ENCODE measurements around the gene PLXNA2. TPM values are rescaled to one million over a fixed set of nuclear protein-coding genes. Genes with fewer than 3 reads are reported as not detected.

Gene PLXNA2
- total RNA-seq, 4 donors from 2014 or later, result 12.2 to 45.7 (median 21.8) TPM

DNA sequence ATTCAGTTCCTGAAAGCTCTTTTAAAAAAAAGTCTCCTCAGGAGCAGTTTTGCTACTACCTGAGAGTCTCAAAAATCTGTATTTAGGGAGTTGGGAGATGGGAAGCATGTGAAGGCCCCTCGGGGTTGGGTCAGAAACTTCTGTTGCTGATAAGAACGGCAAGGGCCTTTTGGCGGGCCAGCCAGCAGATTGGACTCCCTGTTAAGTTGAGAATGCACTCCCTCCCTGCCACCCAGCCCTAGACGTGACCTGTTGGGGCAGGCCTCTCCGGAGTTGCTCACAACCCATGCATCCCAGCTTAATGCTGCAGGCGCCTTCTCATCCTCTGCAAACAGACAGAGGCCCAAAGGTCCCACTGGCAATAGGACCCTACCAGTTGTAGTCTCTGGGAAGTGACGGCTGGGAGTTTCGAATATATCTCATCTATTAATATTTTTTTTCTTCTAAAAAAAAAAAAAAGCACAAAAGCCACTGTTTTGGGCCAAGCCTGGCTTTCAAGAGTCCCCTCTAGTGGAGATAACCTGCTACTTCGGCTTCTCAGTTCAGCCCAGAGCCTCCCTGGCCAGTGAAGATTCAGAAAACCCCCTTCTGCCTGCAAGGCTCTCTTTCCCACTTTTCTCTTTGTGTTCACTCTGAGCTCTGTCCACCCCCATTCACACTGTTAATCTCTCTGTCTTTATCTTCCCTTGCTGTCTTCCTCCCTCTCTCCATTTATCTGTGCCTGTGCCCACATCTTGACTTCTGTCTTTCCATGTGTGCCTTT lies 5.3 kb downstream of the PLXNA2 start:
- peak overlapping the region in 2 of 3 donors; percentile 7 to 50 for H3K27ac ChIP-seq
- H3K4me1 ChIP-seq, result peaks cover 60 to 71% of the 10 kb centered on the region in 2 donors
- no peaks in the 10 kb centered on the region for H3K27me3 ChIP-seq
- no peak for TF ChIP-seq POLR2A (IDR thresholded peaks at IDR 0.05)
- TF ChIP-seq, protein P1, sequence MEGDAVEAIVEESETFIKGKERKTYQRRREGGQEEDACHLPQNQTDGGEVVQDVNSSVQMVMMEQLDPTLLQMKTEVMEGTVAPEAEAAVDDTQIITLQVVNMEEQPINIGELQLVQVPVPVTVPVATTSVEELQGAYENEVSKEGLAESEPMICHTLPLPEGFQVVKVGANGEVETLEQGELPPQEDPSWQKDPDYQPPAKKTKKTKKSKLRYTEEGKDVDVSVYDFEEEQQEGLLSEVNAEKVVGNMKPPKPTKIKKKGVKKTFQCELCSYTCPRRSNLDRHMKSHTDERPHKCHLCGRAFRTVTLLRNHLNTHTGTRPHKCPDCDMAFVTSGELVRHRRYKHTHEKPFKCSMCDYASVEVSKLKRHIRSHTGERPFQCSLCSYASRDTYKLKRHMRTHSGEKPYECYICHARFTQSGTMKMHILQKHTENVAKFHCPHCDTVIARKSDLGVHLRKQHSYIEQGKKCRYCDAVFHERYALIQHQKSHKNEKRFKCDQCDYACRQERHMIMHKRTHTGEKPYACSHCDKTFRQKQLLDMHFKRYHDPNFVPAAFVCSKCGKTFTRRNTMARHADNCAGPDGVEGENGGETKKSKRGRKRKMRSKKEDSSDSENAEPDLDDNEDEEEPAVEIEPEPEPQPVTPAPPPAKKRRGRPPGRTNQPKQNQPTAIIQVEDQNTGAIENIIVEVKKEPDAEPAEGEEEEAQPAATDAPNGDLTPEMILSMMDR (IDR thresholded peaks at IDR 0.05), result peak; percentile 39 to 86 (median 67)
- no peak for DNase-seq
- no peak overlapping the region for H3K4me3 ChIP-seq (replicated peaks in 1 of 3)
- intact Hi-C loops (cut with DNase I), result loop anchor here (10.0 kb wide), 1 partner anchor 54 kb away; no protein-coding TSS in a partner anchor
- H3K36me3 ChIP-seq, result no peaks in the 10 kb centered on the region
- no peaks in the 10 kb centered on the region for H3K9me3 ChIP-seq
- WGBS, 2 donors, result 51 to 58% methylated on average over 8 to 9 of the region's 9 CpGs

DNA sequence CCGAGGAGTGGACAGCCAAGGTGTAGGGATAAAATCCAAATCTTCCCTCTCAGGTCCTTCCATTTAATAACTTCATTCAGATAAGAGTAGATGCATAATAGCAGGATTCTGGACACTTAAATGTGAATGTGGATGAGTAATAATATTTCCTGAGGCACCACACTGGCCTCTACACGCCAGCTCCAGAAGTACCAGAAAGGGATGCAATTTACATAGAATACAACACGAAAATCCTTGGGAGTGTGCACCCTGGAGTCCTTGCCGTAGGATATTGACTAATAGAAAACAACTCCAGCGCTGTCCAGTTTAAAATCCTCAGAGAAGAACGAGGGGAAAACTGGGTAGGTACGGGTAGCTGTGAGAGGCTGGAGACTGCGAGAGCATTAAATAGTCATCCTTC lies 6.9 kb downstream of the PLXNA2 start:
- TF ChIP-seq, protein P1 (IDR thresholded peaks at IDR 0.05), result no peak
- TF ChIP-seq POLR2A (IDR thresholded peaks at IDR 0.05), result no peak
- WGBS, 2 donors, result 81 to 85% methylated on average over 8 of the region's 8 CpGs
- Histone ChIP-seq H3K36me3 (no peaks in the 10 kb centered on the region), H3K4me3 (replicated peaks in 1 of 3) (no peak overlapping the region), H3K9me3 (no peaks in the 10 kb centered on the region), H3K4me1 (peaks cover 69 to 80% of the 10 kb centered on the region in 2 donors), H3K27me3 (no peaks in the 10 kb centered on the region), H3K27ac (no peak overlapping the region)
- DNase-seq, result no peak
- intact Hi-C loops (cut with DNase I), result loop anchor here (10.0 kb wide), 1 partner anchor 52 kb away; no protein-coding TSS in a partner anchor

DNA sequence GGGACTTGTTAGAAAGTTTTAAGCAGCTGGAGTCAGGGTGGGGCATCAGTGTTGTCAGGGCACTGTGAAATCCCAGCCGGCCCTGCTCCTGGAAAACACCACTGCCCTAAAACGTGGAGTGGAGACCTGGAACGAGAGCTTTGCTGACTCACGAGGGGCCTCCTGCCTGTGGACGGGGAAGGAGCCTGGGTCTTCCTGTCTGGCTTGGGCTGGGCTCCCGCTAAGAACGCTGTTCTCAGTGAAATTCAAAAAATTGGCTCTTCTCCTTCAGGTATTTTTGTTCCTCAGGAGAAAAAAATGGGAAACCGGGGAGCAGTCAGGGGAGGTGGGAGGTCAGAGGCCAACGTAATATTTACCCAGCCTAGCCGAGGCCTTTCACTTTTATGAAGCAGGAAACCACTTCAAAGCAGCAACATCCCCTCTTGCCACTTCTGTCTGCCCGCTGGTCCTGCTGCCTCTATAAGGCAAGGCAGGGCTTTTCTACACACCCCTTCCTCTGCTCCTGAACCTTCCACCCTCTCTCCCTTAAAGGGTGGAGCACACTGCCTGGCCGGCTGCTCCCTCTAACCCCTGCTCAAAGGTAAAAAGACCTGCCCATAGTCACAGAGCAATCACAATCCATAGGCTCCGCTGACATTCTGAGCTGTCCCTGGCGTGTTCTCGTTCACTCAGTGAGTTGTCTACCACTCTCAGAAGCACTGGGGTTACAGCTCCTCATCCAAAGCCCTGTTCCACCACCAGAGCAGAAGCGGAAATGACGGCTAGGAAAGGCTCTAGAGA lies 8.0 kb downstream of the PLXNA2 start:
- Histone ChIP-seq H3K36me3 (no peaks in the 10 kb centered on the region), H3K4me1 (peaks cover 69 to 80% of the 10 kb centered on the region in 2 donors), H3K27me3 (no peaks in the 10 kb centered on the region), H3K27ac (peak overlapping the region; percentile 33 to 88 (median 80)), H3K9me3 (no peaks in the 10 kb centered on the region), H3K4me3 (replicated peaks in 1 of 3) (no peak overlapping the region)
- intact Hi-C loops (cut with DNase I), result loop anchor here (10.0 kb wide), 1 partner anchor 51 kb away; no protein-coding TSS in a partner anchor
- 40 to 58% methylated on average over 17 of the region's 17 CpGs for WGBS, 2 donors
- DNase-seq, result peak; percentile 43 to 51
- TF ChIP-seq, protein P1 (IDR thresholded peaks at IDR 0.05), result no peak
- TF ChIP-seq POLR2A (IDR thresholded peaks at IDR 0.05), result no peak

DNA sequence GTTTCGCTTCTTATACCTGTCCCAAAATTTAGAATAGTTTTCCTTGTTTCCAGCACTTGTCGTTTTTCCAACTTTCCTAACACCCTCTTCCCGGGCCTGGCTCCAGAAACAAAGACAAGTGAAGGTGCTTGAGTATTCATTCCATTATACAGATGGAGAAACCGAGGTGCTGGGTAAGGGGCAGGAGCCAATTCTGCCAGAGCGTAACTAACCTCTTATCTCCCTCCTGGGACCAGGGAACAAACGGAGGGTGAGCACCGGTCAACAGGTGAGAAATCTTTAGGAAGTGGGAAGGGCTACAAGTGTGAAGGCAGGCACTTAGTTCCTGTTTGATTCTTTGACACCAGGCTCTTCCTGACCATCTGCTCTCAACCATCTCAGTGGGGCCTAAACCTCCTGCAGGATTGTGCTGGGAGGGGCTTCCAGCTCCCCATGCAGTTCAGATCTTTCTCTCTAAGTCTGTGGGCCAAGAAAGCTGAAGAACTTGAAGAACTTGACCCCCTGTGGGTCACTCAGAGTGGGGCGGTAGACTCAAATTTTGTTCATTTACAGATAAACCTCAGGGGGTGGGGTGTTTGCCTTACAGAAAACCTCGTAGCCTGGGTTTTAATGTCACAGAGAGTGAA lies 8.7 kb downstream of the PLXNA2 start:
- no peaks in the 10 kb centered on the region for H3K9me3 ChIP-seq
- intact Hi-C loops (cut with DNase I), result loop anchor here (10.0 kb wide), 1 partner anchor 51 kb away; no protein-coding TSS in a partner anchor
- H3K4me3 ChIP-seq (replicated peaks in 1 of 3), result no peak overlapping the region
- no peak for DNase-seq
- peaks cover 72 to 80% of the 10 kb centered on the region in 2 donors for H3K4me1 ChIP-seq
- no peaks in the 10 kb centered on the region for H3K27me3 ChIP-seq
- 78 to 79% methylated on average over 9 of the region's 9 CpGs for WGBS, 2 donors
- no peak for TF ChIP-seq POLR2A (IDR thresholded peaks at IDR 0.05)
- TF ChIP-seq, protein P1 (IDR thresholded peaks at IDR 0.05), result no peak
- H3K27ac ChIP-seq, result peak overlapping the region; percentile 33 to 88 (median 80)
- no peaks in the 10 kb centered on the region for H3K36me3 ChIP-seq
